Suppressor macrophage treated with lipopolysaccharide for 1 hour (primary cell): ENCODE results near the gene ECD.

ENCODE experiments used
- DNase-seq, 3 donors: peaks; one replicate each; pipeline ENCODE4 v3.0.0-alpha.2; 2020 to 2022

Gene ECD

GRCh38 chr10:73096449-73097304 is 71.1 kb downstream of the ECD start, which contains the start of gene P4HA1:
Gene P4HA1, minus strand, starts transcription at chr10:73096866. Its CDS starts 21,983 bp downstream, at chr10:73074883.
- DNase-seq, result peak; percentile 99 to 100 (median 99)

- DNase-seq, result peak; percentile 84 to 91 (median 87)
Measured at GRCh38 chr10:73096041-73096448, 71.8 kb downstream of the ECD start.

- peak; percentile 68 to 75 (median 75) for DNase-seq
Measured at GRCh38 chr10:73095481-73096021, 72.3 kb downstream of the ECD start.

GRCh38 chr10:73094986-73095480 is 72.8 kb downstream of the ECD start:
- DNase-seq, result no peak

GRCh38 chr10:73093922-73094850 is 73.6 kb downstream of the ECD start:
- peak in 1 of 3 donors; percentile 13 for DNase-seq

GRCh38 chr10:73092830-73093229 is 75.0 kb downstream of the ECD start:
- DNase-seq, result no peak

DNA sequence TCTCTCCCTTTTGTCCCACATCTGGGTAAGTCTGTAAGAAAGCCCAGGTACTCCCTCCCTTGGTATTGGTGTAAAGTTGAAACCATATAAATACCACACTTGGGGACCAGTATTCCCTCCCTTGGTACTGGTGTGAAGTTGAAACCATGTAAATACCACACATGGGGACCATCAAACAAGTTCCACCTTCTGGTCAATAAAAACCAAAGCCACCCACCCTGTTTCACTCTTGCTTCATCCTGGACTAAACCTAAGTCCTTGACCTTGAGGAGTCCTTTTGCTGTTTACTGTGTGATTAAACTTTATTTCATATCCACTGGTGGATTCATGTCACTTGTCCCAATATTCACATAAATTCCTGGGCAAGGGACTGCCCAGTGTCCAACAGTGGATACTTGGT is 79.5 kb downstream of the ECD start:
- DNase-seq, result peak; percentile 15 to 25 (median 25)

GRCh38 chr10:73086816-73087215 is 81.0 kb downstream of the ECD start:
- DNase-seq, result peak in 1 of 3 donors; percentile 23

GRCh38 chr10:73084209-73084608 is 83.6 kb downstream of the ECD start:
- DNase-seq, result no peak
